Spleen (tissue), 7 donors: ENCODE measurements around the gene CDX1.

Source experiments
- POLR2A ChIP-seq, 3 donors: fragments of 450-650 bp; IDR thresholded peaks; one replicate each; pipeline ENCODE4 v1.5.1; 2017; ENCODE audit warnings: antibody characterized with exemption in 3 of 3, mild to moderate bottlenecking in 1 of 3
- POLR2AphosphoS5 ChIP-seq, 3 donors: sonication (generic); formaldehyde crosslinking; IDR thresholded peaks; one replicate each; pipeline ENCODE4 v1.5.1; 2017; ENCODE audit warnings: antibody characterized with exemption in 3 of 3
- TF ChIP-seq, protein P1 (sequence below), 11 experiments: fragments of 200-600 bp in 7 of 11; fragments of 450-650 bp in 4 of 11; sonication (generic) in 4 of 11; IDR thresholded peaks in 8 of 11; conservative IDR thresholded peaks in 3 of 11; 1 replicate in 7 of 11; 2 replicates in 4 of 11; pipeline versions ENCODE4 v1.4.0 to v1.8.0; 2016 to 2021; ENCODE audit warnings: antibody characterized with exemption in 11 of 11, inconsistent platforms in 4 of 11, mild to moderate bottlenecking in 1 of 11
- donor health status: DM: no; HTN: no; CAD: no; lungs with moderate emphysema.
- donor health status: DM: no; HTN: no; CAD: no.
- donor health status: DM: no; HTN: no; CAD: no.

DNA sequence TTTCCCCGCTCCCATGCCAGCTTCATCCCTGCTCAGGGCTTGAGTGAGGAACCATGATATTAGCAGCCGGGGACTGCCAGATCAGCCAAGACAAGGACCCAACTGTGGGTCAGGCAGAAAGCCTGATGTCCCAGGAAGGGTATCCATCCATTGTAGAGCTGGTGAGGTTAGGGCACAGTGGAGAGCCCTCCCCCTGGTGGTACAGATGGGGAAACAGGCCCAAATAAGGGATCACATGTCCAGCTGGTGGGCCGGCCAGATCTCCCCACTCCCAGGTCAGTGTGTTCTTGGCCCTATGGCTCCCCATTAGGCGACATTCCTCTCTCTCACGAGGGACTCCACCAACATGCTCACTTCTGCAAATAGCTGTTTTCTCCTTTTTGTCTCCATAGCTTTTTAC is 9.0 kb downstream of the CDX1 start:
- TF ChIP-seq, protein P1, sequence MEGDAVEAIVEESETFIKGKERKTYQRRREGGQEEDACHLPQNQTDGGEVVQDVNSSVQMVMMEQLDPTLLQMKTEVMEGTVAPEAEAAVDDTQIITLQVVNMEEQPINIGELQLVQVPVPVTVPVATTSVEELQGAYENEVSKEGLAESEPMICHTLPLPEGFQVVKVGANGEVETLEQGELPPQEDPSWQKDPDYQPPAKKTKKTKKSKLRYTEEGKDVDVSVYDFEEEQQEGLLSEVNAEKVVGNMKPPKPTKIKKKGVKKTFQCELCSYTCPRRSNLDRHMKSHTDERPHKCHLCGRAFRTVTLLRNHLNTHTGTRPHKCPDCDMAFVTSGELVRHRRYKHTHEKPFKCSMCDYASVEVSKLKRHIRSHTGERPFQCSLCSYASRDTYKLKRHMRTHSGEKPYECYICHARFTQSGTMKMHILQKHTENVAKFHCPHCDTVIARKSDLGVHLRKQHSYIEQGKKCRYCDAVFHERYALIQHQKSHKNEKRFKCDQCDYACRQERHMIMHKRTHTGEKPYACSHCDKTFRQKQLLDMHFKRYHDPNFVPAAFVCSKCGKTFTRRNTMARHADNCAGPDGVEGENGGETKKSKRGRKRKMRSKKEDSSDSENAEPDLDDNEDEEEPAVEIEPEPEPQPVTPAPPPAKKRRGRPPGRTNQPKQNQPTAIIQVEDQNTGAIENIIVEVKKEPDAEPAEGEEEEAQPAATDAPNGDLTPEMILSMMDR (IDR thresholded peaks at IDR 0.05 in 8 of 11, conservative IDR thresholded peaks at IDR 0.05 in 3 of 11) = peak in 5 of 11 experiments; percentile 30 to 50 (median 34)
- TF ChIP-seq POLR2A (IDR thresholded peaks at IDR 0.05) = no peak
- TF ChIP-seq POLR2AphosphoS5 (IDR thresholded peaks at IDR 0.05) = no peak
